NCI-H2081 treated with DMSO at 0.1 percent for 48 hours (cell line): ENCODE data around the gene CASKIN1.

Source experiments
- DNase-seq: peaks from one replicate; lab custom pipeline; 2025; lab: John Stamatoyannopoulos, UW

Gene CASKIN1

DNA sequence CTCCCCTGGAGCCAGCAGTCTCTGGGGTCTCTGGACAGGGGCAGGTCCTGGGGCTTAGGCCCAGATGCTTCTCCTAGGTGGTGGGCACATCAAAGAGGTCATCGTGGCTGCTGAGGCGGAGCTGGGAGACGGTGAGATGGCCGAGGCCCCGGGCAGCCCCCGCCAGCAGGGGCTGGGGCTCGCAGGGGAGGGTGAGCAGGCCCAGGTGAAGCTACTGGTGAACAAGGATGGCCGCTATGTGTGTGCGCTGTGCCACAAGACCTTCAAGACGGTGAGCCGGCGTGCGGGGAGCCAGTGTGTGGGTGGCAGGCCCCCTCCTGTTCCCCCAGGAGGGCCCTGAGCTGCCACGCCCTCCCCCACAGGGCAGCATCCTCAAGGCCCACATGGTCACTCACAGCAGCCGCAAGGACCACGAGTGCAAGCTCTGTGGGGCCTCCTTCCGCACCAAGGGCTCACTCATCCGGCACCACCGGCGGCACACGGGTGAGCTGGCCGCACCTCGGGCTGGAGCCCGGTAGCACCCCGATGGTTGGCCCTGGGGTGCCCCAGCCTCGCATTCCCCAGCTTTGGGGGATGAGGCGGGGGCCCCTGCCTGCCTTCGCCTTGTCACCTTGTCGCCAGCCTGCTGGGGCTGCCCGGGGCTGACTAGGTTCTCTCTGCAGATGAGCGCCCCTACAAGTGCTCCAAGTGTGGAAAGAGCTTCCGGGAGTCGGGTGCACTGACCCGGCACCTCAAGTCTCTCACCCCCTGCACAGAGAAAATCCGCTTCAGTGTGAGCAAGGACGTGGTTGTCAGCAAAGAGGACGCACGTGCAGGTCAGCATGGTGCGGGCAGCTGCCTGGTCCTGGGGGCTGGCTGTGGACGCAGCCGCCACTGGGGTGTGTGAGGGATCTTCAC lies 35.9 kb upstream of the CASKIN1 start:
- no peak for DNase-seq

DNA sequence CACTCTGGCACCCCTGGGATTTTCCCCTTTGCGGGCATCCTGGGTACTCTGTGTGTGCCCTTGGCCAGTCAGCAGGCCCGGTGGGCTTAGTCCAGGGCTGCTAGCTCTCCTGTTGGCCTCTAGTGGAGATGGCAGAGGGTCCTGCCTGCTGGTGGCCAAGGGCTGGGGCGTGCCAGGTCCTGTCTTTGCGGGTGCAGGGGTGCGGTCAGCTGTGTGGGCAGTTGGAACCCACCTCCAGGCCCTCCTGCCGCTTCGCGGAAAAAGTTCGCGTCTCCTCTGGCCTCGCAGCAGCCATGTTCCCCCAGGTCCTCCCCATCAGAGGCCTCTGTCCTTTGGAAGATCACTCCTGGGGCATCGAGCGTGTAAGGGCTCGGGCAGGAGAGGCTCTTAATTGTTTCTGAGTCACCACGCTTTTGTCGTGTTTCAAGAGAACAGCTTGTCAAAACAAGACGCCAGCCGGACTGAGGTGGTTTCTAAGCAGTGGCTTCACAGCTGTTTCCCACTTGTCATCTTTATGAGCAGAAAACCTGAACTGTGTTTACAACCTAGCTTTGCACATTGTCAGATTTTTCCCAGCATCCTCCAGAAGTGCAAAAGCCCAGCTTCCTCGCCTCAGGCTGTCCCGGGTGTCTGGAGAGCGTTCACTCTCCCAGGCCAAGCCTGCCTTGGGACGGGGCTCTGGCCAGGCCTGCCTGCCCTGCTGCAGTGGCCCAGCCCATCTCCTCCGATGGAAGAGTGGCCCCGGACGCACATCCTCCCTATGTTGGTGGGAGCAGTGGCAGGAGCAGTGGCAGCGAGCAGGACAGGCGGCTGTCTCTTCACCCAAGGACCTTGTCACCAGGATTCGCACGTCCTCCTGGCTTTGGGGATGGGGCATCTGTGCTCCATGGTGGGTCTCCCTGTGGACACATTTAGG lies 34.9 kb upstream of the CASKIN1 start:
- no peak for DNase-seq

DNA sequence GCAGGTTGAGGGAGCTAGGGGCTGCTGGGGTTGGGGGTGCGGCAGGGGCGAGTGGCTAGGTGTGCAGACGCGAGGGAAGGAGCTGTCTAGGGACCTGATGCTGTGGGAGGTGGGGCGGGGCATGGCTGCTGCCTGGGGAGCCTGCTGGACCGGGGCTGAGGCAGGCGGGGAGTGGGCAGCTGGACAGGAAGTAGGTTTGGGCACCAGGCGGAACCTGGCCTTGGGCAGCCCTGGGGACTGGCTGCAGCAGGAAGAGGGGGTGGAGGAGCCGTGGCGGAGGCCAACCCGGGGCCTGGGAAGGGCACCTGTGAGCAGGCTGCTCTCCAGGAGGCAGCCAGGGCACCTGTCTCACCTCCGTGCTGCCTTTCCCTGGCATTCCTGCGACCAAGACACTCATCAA lies 34.0 kb upstream of the CASKIN1 start:
- no peak for DNase-seq

GRCh38 chr16:2229632-2230250 lies 33.3 kb upstream of the CASKIN1 start:
- DNase-seq = no peak

DNA sequence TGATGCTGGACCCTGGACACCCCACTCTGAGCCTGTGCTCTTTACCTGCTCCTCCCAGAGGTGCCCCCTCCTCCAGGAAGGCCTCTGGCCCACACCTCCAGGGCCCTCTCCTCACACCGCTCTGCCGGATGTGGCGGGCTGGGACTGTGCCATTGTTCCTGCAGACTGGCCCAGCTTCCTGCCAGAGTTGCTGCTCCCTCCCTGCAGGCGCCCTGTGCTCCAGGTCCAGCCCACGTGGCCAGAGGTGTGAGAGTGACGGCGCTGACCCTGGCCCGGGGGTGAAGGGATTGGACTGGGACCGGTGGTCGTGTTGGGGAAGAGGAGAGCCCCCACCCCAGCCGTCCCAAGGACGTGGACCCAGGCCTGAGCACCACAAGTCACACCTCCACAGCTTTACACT lies 32.7 kb upstream of the CASKIN1 start:
- no peak for DNase-seq

GRCh38 chr16:2228161-2228824 lies 31.9 kb upstream of the CASKIN1 start:
- DNase-seq = no peak

GRCh38 chr16:2226918-2227317 lies 30.5 kb upstream of the CASKIN1 start:
- DNase-seq = no peak

- no peak for DNase-seq
Measured at GRCh38 chr16:2226245-2226793, 29.9 kb upstream of the CASKIN1 start.

DNA sequence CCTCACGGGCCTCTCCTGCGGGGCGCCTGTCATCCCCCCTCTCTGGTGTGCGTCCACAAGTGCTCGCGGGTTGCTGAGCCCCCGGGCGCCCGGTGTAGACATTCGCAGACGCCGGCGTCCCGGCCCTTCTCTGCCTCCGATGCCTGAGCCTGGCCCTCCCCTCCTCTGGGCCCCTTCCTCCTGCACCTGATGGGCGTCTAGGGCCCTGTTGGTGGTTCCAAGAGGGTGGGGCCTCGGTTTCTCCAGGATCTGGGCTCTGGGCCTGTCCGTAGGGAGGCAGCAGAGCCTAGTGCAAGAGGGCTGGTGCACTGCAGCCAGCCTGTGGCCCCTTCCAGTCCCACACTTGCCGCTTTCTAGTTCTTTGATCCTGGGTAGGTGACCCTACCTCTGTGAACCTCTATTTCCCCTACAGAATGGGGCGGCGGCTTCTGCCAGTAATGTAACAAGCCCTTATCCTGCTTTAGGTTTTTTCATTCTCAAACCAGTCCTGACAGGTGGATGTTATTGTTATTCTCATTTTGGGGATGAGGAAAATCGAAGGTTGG lies 27.6 kb upstream of the CASKIN1 start:
- DNase-seq = no peak

DNA sequence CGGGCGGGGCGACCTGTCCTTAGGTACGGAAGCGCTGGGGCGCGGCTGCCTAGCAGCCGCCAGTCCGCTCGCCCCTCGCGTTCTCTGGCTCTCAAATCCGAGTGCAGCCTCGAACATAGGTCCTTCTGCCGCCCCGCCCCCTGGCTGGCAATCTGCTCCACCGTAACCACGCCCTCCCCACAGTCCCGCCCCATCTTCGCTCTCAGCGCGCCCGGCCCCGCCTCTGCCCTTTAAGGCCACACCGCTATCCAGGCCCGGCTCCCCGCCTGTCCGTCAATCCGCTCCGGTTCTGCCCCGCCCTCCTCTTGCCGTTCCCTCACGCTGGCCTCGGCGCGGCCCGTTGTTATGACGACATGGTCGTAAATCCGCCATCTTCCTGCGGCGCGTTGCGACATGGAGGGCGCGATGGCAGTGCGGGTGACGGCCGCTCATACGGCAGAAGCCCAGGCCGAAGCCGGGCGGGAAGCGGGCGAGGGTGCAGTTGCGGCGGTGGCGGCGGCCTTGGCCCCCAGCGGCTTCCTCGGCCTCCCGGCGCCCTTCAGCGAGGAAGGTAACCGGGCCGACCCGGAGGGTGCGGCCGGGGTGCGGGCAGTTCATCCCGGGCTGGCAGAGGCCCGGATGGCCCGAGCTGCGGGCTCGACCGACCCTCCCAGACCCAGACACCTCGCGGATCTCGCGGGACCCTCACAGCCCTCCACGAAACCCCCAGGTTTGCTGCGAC lies 27.0 kb upstream of the CASKIN1 start, which contains the start of gene E4F1:
TSS of gene E4F1 (plus strand) at position 371 of the 721 bp plus-strand sequence. CDS start at position 394, 23 bp downstream.
- peak; percentile 81 for DNase-seq

- no peak for DNase-seq
Measured at GRCh38 chr16:2216330-2216729, 19.9 kb upstream of the CASKIN1 start.

- no peak for DNase-seq
Measured at GRCh38 chr16:2214719-2214968, 18.2 kb upstream of the CASKIN1 start, which contains the start of gene PGP. TSS of gene PGP (minus strand) at chr16:2214840. CDS start at chr16:2214777, 63 bp downstream.

GRCh38 chr16:2213817-2214718 lies 17.7 kb upstream of the CASKIN1 start:
- DNase-seq = no peak

DNA sequence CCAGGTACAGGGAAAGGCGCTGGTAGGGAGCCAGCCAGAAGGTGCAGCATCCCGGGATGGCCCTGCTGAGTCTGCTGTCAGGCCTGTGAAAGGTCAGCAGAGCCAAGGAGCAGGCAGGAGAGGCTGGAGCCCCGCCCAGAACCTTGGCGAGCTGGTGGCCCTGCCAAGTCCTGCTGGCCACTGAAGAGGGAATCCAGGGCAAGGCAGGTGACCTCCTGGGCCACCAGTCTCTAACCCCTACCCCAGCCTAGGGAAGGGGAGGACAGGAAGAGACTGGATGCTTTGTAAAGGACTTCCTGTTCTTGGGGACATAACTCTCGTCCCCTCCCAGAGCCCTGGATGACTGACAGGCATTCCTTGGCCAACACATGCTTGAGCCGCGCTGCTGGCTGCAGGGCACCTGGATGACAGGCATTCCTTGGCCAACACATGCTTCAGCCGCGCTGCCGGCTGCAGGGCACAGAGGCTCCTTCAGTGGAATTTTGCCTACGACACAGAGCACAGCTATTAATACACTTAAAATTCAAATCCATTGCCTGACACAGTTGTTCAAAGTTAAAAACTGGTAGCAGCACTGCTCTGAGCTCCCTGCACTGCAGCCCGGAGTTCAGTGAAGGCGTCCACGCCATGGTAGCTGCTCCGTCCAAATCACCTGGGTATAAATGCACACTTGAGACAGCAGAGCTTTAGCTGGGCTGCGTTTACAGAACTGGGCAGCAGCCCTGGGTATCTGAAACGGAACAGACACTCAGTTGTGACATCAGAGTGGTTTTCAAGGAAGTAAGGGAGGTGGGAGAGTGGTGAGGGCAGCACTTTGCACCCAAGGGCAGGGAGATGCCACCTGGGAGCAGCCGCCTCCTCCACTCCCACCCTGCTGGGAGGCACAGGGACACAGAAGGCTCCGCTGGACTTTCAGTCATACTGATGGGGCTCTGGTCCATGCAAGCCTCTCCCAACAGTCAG lies 16.2 kb upstream of the CASKIN1 start:
- DNase-seq = no peak

DNA sequence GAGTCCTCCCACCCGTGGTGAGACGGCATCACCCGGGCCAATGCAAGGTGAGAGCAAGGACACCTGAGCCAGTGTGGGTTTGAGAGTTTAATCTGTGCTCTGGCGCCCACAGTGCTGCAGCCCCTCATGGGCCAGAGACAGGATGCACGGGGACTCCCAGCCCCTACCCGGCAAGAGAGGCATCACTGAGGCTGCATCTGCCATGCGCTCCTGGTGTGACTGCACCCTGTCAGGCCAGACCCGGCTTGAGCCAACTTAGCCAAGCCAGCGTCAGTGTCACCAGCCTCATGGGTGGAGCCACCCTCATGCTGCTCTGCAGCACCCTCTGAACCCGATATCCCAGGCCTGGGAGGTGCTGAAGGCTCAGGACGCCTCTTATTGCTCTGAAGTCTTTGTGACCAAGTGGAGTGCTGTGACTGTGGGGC lies 15.5 kb upstream of the CASKIN1 start:
- DNase-seq = no peak

DNA sequence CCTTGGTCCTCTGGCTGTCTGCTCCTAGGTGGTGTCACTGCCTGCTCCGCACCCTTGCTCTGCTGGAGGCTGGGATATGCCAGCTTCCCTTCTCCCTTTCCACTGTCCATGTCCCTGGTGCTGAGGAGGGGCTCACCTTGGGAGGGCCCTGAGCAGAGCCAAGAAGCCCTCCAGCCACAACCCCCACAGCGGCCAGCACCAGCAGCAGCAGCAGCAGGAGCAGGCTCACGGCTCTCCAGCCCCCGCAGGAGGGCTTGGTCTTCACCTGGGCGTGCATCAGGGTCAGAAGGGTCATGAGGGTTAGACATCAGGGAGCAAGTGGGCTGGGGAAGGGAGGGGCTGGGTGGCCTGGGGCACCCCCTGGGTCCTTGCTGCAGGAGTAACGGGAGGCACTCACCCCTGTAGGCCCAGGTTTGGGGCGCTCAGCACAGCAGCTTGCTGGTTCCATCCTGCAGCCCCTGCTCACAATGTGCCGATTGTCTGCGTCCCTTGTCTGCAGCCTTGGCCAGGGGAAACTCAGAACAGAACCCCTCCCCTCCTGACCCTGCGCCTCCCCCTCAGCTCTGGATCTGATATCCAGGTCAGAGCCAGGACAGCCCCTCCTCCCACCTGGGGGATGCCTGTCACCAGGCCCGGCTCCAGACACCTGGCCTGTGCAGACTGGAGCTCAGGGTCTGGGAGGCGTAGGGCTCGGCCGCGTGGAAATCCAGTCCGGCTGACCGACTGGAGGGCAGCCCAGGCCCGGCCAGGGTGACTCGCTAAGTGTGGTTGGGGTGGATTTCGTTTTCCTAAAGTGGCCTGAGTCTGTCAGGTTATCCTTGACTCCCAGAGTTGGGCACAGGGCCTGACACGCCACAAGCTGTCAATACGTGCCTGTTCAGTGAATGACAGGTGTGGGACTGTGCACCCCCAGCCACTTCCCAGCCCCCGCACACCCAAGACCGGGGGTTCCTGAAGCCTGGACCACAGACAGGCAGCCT lies 14.3 kb upstream of the CASKIN1 start, which contains the start of gene BRICD5:
TSS of gene BRICD5 (minus strand) at position 478 of the 980 bp plus-strand sequence. CDS start at position 448, 30 bp downstream.
- DNase-seq = no peak

GRCh38 chr16:2210009-2210332 lies 13.6 kb upstream of the CASKIN1 start:
- no peak for DNase-seq
